Neutrophil (primary cell): ENCODE measurements around the gene SLC6A2.

Experiments
- H3K27ac ChIP-seq: fragments of 200-600 bp; sonication (generic); 2 replicates; pipeline ENCODE4 v1.5.1; 2016; ENCODE audit warnings: mild to moderate bottlenecking, moderate library complexity
- H3K27me3 ChIP-seq: fragments of 200-600 bp; sonication (generic); 2 replicates; pipeline ENCODE4 v1.6.0; 2016; ENCODE audit warnings: mild to moderate bottlenecking
- H3K36me3 ChIP-seq: fragments of 200-600 bp; sonication (generic); 2 replicates; pipeline ENCODE4 v1.5.1; 2017
- H3K4me1 ChIP-seq, 2 experiments: fragments of 200-600 bp in 1 of 2; sonication (generic) in 1 of 2; 1 replicate in 1 of 2; 2 replicates in 1 of 2; pipeline versions ENCODE4 v1.5.1 to v1.6.1; 2013 to 2016; ENCODE audit warnings: low read depth in 1 of 2, low read length in 1 of 2, mild to moderate bottlenecking in 1 of 2, moderate library complexity in 1 of 2; ENCODE audit not compliant: control insufficient read depth in 1 of 2, insufficient read depth in 1 of 2
- H3K4me3 ChIP-seq, 2 experiments: fragments of 200-600 bp in 1 of 2; sonication (generic) in 1 of 2; 1 replicate in 1 of 2; 2 replicates in 1 of 2; pipeline ENCODE4 v1.5.1; 2013 to 2016; ENCODE audit warnings: low read depth in 1 of 2, low read length in 1 of 2, mild to moderate bottlenecking in 1 of 2, moderate library complexity in 1 of 2
- H3K9me3 ChIP-seq: fragments of 200-600 bp; sonication (generic); 2 replicates; pipeline ENCODE4 v1.5.1; 2016
- CTCF ChIP-seq: fragments of 200-600 bp; sonication (generic); IDR thresholded peaks from 2 replicates; pipeline ENCODE4 v1.5.1; 2016; ENCODE audit warnings: antibody characterized with exemption

Gene SLC6A2

GRCh38 chr16:55657616-55658015, 1.8 kb downstream of the SLC6A2 start:
- peaks cover 94% of the 10 kb centered on the region for H3K27me3 ChIP-seq
- no peaks in the 10 kb centered on the region for H3K9me3 ChIP-seq
- H3K27ac ChIP-seq, result no peak overlapping the region
- H3K36me3 ChIP-seq, result no peaks in the 10 kb centered on the region
- H3K4me1 ChIP-seq, result no peaks in the 10 kb centered on the region
- H3K4me3 ChIP-seq, result no peak overlapping the region
- no peak for TF ChIP-seq CTCF

- Histone ChIP-seq H3K27me3 (peaks cover 81% of the 10 kb centered on the region), H3K27ac (no peak overlapping the region), H3K9me3 (no peaks in the 10 kb centered on the region), H3K4me3 (no peak overlapping the region), H3K4me1 (no peaks in the 10 kb centered on the region), H3K36me3 (no peaks in the 10 kb centered on the region)
- no peak for TF ChIP-seq CTCF
These were observed 3.2 kb downstream of the SLC6A2 start for GRCh38 chr16:55658898-55659420.

GRCh38 chr16:55660026-55660425, 4.2 kb downstream of the SLC6A2 start:
- Histone ChIP-seq H3K36me3 (no peaks in the 10 kb centered on the region), H3K4me3 (no peak overlapping the region), H3K4me1 (no peaks in the 10 kb centered on the region), H3K27ac (no peak overlapping the region), H3K27me3 (peaks cover 70% of the 10 kb centered on the region), H3K9me3 (no peaks in the 10 kb centered on the region)
- no peak for TF ChIP-seq CTCF

- H3K4me3 ChIP-seq, result no peak overlapping the region
- H3K4me1 ChIP-seq, result no peaks in the 10 kb centered on the region
- no peak for TF ChIP-seq CTCF
- no peaks in the 10 kb centered on the region for H3K36me3 ChIP-seq
- H3K27ac ChIP-seq, result no peak overlapping the region
- peaks cover 62% of the 10 kb centered on the region for H3K27me3 ChIP-seq
- no peaks in the 10 kb centered on the region for H3K9me3 ChIP-seq
These were observed 5.0 kb downstream of the SLC6A2 start for GRCh38 chr16:55660828-55661227.

- H3K27me3 ChIP-seq, result peaks cover 49% of the 10 kb centered on the region
- H3K36me3 ChIP-seq, result no peaks in the 10 kb centered on the region
- no peaks in the 10 kb centered on the region for H3K4me1 ChIP-seq
- no peak overlapping the region for H3K4me3 ChIP-seq
- no peaks in the 10 kb centered on the region for H3K9me3 ChIP-seq
- no peak for TF ChIP-seq CTCF
- no peak overlapping the region for H3K27ac ChIP-seq
These were observed 6.3 kb downstream of the SLC6A2 start for GRCh38 chr16:55661941-55662643.
